Activated T-cell treated with anti-CD3 and anti-CD28 coated beads for 24 hours (primary cell): ENCODE data around the gene FUOM.
"Not testable (repeated sequence)": the region's sequence is repeated elsewhere in the genome, so short reads cannot be mapped to it uniquely, and the experiment has no call there.

Source experiments
- DNase-seq: peaks from one replicate; pipeline ENCODE4 v3.0.0-alpha.2; 2020; ENCODE audit warnings: low read depth

The FUOM gene

GRCh38 chr10:133388236-133388972, 30.6 kb upstream of the FUOM start:
- DNase-seq = no peak

GRCh38 chr10:133386951-133387350, 29.1 kb upstream of the FUOM start:
- DNase-seq = not testable (repeated sequence)

- no peak for DNase-seq
Observed at GRCh38 chr10:133385214-133385613, 27.4 kb upstream of the FUOM start.

- DNase-seq = no peak
Observed at GRCh38 chr10:133384071-133384470, 26.3 kb upstream of the FUOM start.

GRCh38 chr10:133383551-133383950, 25.7 kb upstream of the FUOM start:
- DNase-seq = no peak

GRCh38 chr10:133381036-133381435, 23.2 kb upstream of the FUOM start:
- no peak for DNase-seq

- no peak for DNase-seq
Observed at GRCh38 chr10:133379801-133380666, 22.2 kb upstream of the FUOM start.

GRCh38 chr10:133379152-133379800, 21.5 kb upstream of the FUOM start, which contains the start of gene PAOX:
TSS of gene PAOX (plus strand) at chr10:133379262. CDS start at chr10:133379317, 55 bp downstream.
- peak; percentile 53 for DNase-seq

- DNase-seq = peak; percentile 49
Observed at GRCh38 chr10:133378251-133379096, 20.7 kb upstream of the FUOM start.

- no peak for DNase-seq
Observed at GRCh38 chr10:133377818-133378250, 20.0 kb upstream of the FUOM start.

- DNase-seq = no peak
Observed at GRCh38 chr10:133377025-133377817, 19.4 kb upstream of the FUOM start.

GRCh38 chr10:133376183-133376582, 18.4 kb upstream of the FUOM start:
- DNase-seq = not testable (repeated sequence)

- DNase-seq = no peak
Observed at GRCh38 chr10:133375357-133376115, 17.7 kb upstream of the FUOM start.

- peak; percentile 90 for DNase-seq
Observed at GRCh38 chr10:133373174-133374090, 15.6 kb upstream of the FUOM start, which contains the start of gene ECHS1. TSS of gene ECHS1 (minus strand) at chr10:133373354. CDS start at chr10:133373333, 21 bp downstream.

- DNase-seq = no peak
Observed at GRCh38 chr10:133372507-133372906, 14.7 kb upstream of the FUOM start.

GRCh38 chr10:133370030-133370786, 12.4 kb upstream of the FUOM start:
- no peak for DNase-seq

- DNase-seq = no peak
Observed at GRCh38 chr10:133368153-133368552, 10.3 kb upstream of the FUOM start.

- DNase-seq = not testable (repeated sequence)
Observed at GRCh38 chr10:133367461-133367860, 9.6 kb upstream of the FUOM start.
